Endothelial cell of umbilical vein (primary cell): ENCODE measurements around the gene PABPN1. TPM values are rescaled to one million over a fixed set of nuclear protein-coding genes. Genes with fewer than 3 reads are reported as not detected.

Experiments
- BruUV-seq: library from RNA; stranded (reverse); fragments of 400-500 nt; replicated peaks from 2 replicates; lab custom pipeline; 2021; lab: Mats Ljungman, UMichigan
- CTCF ChIA-PET: fragments of 300-600, 350-600 bp; sonication (Branson Sonifier 250); formaldehyde crosslinking; loops from one replicate; lab custom pipeline; 2021; ENCODE audit warnings: antibody characterized with exemption, inconsistent platforms; lab: Charles Lee
- POLR2A ChIA-PET: fragments of 300-600, 350-600 bp; sonication (Branson Sonifier 250); formaldehyde crosslinking; loops from one replicate; lab custom pipeline; 2021; ENCODE audit warnings: antibody characterized with exemption, inconsistent platforms; lab: Charles Lee
- DNase-seq: peaks from one replicate; pipeline ENCODE4 v3.0.0-alpha.2; 2011; ENCODE audit warnings: low read depth, low spot score
- FAIRE-seq: peaks from 2 replicates; lab custom pipeline; 2011; peaks lifted over from hg19 to GRCh38; lab: Jason Lieb, UNC
- H2AFZ ChIP-seq: 2 replicates; pipeline ENCODE4 v1.6.0; 2012; ENCODE audit warnings: low read depth, low read length, control low read depth, inconsistent platforms
- H3K27ac ChIP-seq: 2 replicates; pipeline ENCODE4 v1.5.1; 2011; ENCODE audit warnings: low read depth, mild to moderate bottlenecking, control low read depth, low read length, moderate library complexity; ENCODE audit not compliant: insufficient read depth
- H3K27me3 ChIP-seq, 2 experiments: 2 replicates each; pipeline versions ENCODE4 v1.6.0 to v1.6.1; 2011; ENCODE audit warnings: low read length in 2 of 2, mixed read lengths in 1 of 2; ENCODE audit not compliant: control insufficient read depth in 2 of 2, insufficient read depth in 2 of 2
- H3K36me3 ChIP-seq, 2 experiments: 2 replicates in 1 of 2; 3 replicates in 1 of 2; pipeline ENCODE4 v1.5.1; 2011; ENCODE audit warnings: low read length in 2 of 2, mild to moderate bottlenecking in 1 of 2, moderate library complexity in 1 of 2; ENCODE audit not compliant: control insufficient read depth in 2 of 2, insufficient read depth in 2 of 2; ENCODE audit errors: extremely low read depth in 1 of 2
- H3K4me1 ChIP-seq: 3 replicates; pipeline ENCODE4 v1.5.1; 2011; ENCODE audit warnings: mild to moderate bottlenecking, low read length; ENCODE audit not compliant: control insufficient read depth, insufficient read depth; ENCODE audit errors: extremely low read depth
- H3K4me2 ChIP-seq: 2 replicates; pipeline ENCODE4 v1.6.1; 2011; ENCODE audit warnings: low read length, control low read depth, mixed read lengths; ENCODE audit not compliant: insufficient read depth
- H3K4me3 ChIP-seq, 3 experiments: fragments of 200-600 bp in 1 of 3; sonication (generic), shearing (Covaris generic) in 1 of 3; replicated peaks in 1 of 3; 2 replicates each; pipeline ENCODE4 v1.5.1; 2011 to 2016; ENCODE audit warnings: control low read depth in 3 of 3, low read length in 3 of 3, mild to moderate bottlenecking in 2 of 3, inconsistent platforms in 1 of 3, low read depth in 1 of 3, moderate library complexity in 1 of 3; ENCODE audit not compliant: insufficient read depth in 1 of 3
- H3K79me2 ChIP-seq: 2 replicates; pipeline ENCODE4 v1.6.0; 2012; ENCODE audit warnings: low read length, inconsistent platforms; ENCODE audit not compliant: control insufficient read depth, insufficient read depth
- H3K9ac ChIP-seq: replicated peaks from 2 replicates; pipeline ENCODE3; 2011; ENCODE audit warnings: low read length, control low read depth; ENCODE audit not compliant: insufficient read depth; ENCODE audit errors: extremely low read depth
- H3K9me1 ChIP-seq: replicated peaks from 3 replicates; pipeline ENCODE4 v1.6.0; 2011; ENCODE audit warnings: mild to moderate bottlenecking, low read length; ENCODE audit not compliant: control insufficient read depth, insufficient read depth; ENCODE audit errors: extremely low read depth
- H3K9me3 ChIP-seq: replicated peaks from 2 replicates; pipeline ENCODE4 v1.5.1; 2012; ENCODE audit warnings: low read length, inconsistent platforms; ENCODE audit not compliant: control insufficient read depth, insufficient read depth
- H4K20me1 ChIP-seq: replicated peaks from 2 replicates; pipeline ENCODE3; 2011; ENCODE audit warnings: mild to moderate bottlenecking, low read length; ENCODE audit not compliant: control insufficient read depth, insufficient read depth; ENCODE audit errors: extremely low read depth
- EZH2 ChIP-seq: IDR thresholded peaks from 2 replicates; pipeline ENCODE4 v1.6.1; 2012; ENCODE audit warnings: borderline replicate concordance, low read depth, mild to moderate bottlenecking, moderate library complexity, low read length, inconsistent platforms; ENCODE audit not compliant: severe bottlenecking
- FOS ChIP-seq: IDR thresholded peaks from 2 replicates; pipeline ENCODE4 v1.6.1; 2011; ENCODE audit warnings: mild to moderate bottlenecking, low read length, moderate library complexity, borderline replicate concordance; ENCODE audit not compliant: insufficient read depth
- GATA2 ChIP-seq: IDR thresholded peaks from 2 replicates; pipeline ENCODE4 v1.7.0; 2011; ENCODE audit warnings: low read depth, mild to moderate bottlenecking, moderate library complexity, mixed read lengths, low read length; ENCODE audit not compliant: insufficient read length, insufficient read depth
- JUN ChIP-seq: IDR thresholded peaks from 2 replicates; pipeline ENCODE4 v1.6.1; 2011; ENCODE audit warnings: borderline replicate concordance, low read depth; ENCODE audit not compliant: insufficient read length, insufficient read depth
- MYC ChIP-seq: IDR thresholded peaks from one replicate; pipeline ENCODE4 v1.6.1; 2011; ENCODE audit warnings: mild to moderate bottlenecking, low read depth, low read length
- POLR2A ChIP-seq: IDR thresholded peaks from 2 replicates; pipeline ENCODE4 v1.6.1; 2012; ENCODE audit warnings: low read depth, mild to moderate bottlenecking, control low read depth, low read length
- POLR2AphosphoS5 ChIP-seq: IDR thresholded peaks from 2 replicates; pipeline ENCODE4 v1.6.1; 2012; ENCODE audit warnings: low read depth, mild to moderate bottlenecking, control low read depth, low read length, moderate library complexity; ENCODE audit not compliant: insufficient read depth
- dilution Hi-C: fragments of 300-500 bp; cut with MboI; formaldehyde crosslinking; loops from one replicate; pipeline ENCODE4 v1.15.0; 2019; ENCODE audit warnings: low sequenced_read_pairs; ENCODE audit not compliant: extremely low pct_ligation_motif_present
- intact Hi-C: fragments of 100-400 bp; cut with micrococcal nuclease; formaldehyde crosslinking; loops from one replicate; pipeline ENCODE4 v1.10.0; 2022
- polyA plus RNA-seq, 4 experiments: library from polyadenylated mRNA; depleted of rRNA in 3 of 4; stranded (reverse) in 3 of 4; unstranded in 1 of 4; fragments of >200 nt; gene quantifications; 2 replicates each; pipeline versions ENCODE4 v1.2.1 to v1.2.3, GENCODE V29; 2011 to 2012; ENCODE audit warnings: missing spikeins in 1 of 4
- total RNA-seq: library from RNA; stranded (reverse); gene quantifications from 2 replicates; pipeline ENCODE4 v1.2.3, GENCODE V29; 2021
- TF ChIP-seq, protein P1 (sequence below), 2 donors: IDR thresholded peaks; 1 replicate in 1 of 2; 2 replicates in 1 of 2; pipeline ENCODE4 v1.5.1; 2011; ENCODE audit warnings: low read length in 2 of 2, mild to moderate bottlenecking in 2 of 2, moderate library complexity in 2 of 2, control low read depth in 1 of 2, inconsistent platforms in 1 of 2, low read depth in 1 of 2; ENCODE audit not compliant: insufficient read depth in 1 of 2; ENCODE audit errors: extremely low read depth in 1 of 2
- TF ChIP-seq, protein P2 (sequence below): IDR thresholded peaks from 2 replicates; pipeline ENCODE4 v1.6.1; 2011; ENCODE audit not compliant: insufficient read depth, insufficient read length

PABPN1 gene
- total and polyA plus RNA-seq, 2 donors (not counting 3 experiments of a cell fraction or from before 2014, with no cell fraction given): 231 TPM

DNA sequence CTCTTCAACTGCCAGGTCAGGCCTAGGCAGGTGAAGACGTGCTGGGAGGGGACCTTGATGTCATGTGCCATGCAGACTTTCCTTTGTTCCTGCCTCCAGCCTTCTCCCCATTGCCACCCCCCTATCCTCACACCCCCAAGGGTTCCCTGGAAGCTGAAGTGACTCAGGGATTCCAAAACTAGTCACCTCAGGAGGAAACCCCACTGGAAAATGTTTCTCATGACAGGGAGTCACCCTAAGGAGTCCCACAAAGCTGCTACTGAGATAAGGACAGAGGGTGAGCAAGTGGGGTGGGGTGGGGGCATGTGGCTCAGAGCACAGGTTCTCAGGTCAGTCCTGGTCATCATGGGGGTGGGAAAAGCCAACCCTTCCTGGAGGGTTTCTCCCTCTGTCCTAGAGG, 49.0 kb downstream of the PABPN1 start:
- TF ChIP-seq GATA2 (no peak), FOS (no peak), JUN (no peak), POLR2AphosphoS5 (no peak), POLR2A (no peak), MYC (no peak), EZH2 (no peak)
- TF ChIP-seq, protein P1, sequence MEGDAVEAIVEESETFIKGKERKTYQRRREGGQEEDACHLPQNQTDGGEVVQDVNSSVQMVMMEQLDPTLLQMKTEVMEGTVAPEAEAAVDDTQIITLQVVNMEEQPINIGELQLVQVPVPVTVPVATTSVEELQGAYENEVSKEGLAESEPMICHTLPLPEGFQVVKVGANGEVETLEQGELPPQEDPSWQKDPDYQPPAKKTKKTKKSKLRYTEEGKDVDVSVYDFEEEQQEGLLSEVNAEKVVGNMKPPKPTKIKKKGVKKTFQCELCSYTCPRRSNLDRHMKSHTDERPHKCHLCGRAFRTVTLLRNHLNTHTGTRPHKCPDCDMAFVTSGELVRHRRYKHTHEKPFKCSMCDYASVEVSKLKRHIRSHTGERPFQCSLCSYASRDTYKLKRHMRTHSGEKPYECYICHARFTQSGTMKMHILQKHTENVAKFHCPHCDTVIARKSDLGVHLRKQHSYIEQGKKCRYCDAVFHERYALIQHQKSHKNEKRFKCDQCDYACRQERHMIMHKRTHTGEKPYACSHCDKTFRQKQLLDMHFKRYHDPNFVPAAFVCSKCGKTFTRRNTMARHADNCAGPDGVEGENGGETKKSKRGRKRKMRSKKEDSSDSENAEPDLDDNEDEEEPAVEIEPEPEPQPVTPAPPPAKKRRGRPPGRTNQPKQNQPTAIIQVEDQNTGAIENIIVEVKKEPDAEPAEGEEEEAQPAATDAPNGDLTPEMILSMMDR (IDR thresholded peaks at IDR 0.05; ENCODE audit: extremely low read depth in 1 of 2, insufficient read depth in 1 of 2, low read depth in 1 of 2, low read length in 2 of 2): no peak
- TF ChIP-seq, protein P2, sequence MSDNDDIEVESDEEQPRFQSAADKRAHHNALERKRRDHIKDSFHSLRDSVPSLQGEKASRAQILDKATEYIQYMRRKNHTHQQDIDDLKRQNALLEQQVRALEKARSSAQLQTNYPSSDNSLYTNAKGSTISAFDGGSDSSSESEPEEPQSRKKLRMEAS: no peak
- no peak for FAIRE-seq

More for the DNA sequence above, 49.0 kb downstream of the PABPN1 start:
- no TSS peak for BruUV-seq
- Histone ChIP-seq H3K9ac (no peak overlapping the region), H3K4me2 (no peak overlapping the region), H3K4me3 (no peak overlapping the region), H3K27ac (no peak overlapping the region), H4K20me1 (no peaks in the 10 kb centered on the region), H3K27me3 (peaks cover 26 to 28% of the 10 kb centered on the region in 2 experiments), H2AFZ (no peak overlapping the region), H3K36me3 (no peaks in the 10 kb centered on the region), H3K4me1 (no peaks in the 10 kb centered on the region), H3K79me2 (no peaks in the 10 kb centered on the region), H3K9me1 (no peaks in the 10 kb centered on the region), H3K9me3 (no peaks in the 10 kb centered on the region)
- dilution Hi-C loops: no loop called here
- POLR2A ChIA-PET: no interaction called here
- CTCF ChIA-PET: interaction anchor here (1.0 to 3.9 kb wide), 3 partner anchors 10 to 250 kb away, joined by 3 to 25 read pairs (median 6); partner anchors contain the start of gene SLC22A17
- intact Hi-C loops: no loop called here
- no peak for DNase-seq
